ENCODE results near the gene COL4A3.

COL4A3 gene

DNA sequence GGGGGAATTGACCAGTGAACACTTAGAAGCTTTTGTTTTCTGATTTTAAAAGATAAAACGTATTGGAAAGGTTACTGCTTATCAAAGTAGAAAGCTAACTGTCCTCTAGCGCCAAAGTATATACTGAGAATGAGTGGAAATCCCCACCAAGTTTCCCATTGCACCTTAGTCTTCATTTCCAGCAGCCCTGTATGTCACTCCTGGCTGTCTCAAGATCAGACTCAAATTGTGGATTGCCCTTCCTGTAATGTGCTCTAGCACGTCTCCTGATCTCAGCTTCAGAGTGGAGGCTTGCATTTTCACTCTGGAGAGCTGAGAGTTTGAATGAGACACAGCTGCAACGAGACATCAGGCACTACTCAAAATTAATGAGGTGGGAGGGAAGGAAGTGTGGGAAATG is 187.2 kb downstream of the COL4A3 start:
- TF ChIP-seq FOXP2 (optimal IDR thresholded peaks at IDR 0.05; ENCODE audit: borderline replicate concordance, extremely low read depth, extremely low read length, insufficient read depth) (no peak), POLR2AphosphoS5 (IDR thresholded peaks at IDR 0.05; ENCODE audit: low read depth, low read length) (no peak)
- TF ChIP-seq, protein P1, sequence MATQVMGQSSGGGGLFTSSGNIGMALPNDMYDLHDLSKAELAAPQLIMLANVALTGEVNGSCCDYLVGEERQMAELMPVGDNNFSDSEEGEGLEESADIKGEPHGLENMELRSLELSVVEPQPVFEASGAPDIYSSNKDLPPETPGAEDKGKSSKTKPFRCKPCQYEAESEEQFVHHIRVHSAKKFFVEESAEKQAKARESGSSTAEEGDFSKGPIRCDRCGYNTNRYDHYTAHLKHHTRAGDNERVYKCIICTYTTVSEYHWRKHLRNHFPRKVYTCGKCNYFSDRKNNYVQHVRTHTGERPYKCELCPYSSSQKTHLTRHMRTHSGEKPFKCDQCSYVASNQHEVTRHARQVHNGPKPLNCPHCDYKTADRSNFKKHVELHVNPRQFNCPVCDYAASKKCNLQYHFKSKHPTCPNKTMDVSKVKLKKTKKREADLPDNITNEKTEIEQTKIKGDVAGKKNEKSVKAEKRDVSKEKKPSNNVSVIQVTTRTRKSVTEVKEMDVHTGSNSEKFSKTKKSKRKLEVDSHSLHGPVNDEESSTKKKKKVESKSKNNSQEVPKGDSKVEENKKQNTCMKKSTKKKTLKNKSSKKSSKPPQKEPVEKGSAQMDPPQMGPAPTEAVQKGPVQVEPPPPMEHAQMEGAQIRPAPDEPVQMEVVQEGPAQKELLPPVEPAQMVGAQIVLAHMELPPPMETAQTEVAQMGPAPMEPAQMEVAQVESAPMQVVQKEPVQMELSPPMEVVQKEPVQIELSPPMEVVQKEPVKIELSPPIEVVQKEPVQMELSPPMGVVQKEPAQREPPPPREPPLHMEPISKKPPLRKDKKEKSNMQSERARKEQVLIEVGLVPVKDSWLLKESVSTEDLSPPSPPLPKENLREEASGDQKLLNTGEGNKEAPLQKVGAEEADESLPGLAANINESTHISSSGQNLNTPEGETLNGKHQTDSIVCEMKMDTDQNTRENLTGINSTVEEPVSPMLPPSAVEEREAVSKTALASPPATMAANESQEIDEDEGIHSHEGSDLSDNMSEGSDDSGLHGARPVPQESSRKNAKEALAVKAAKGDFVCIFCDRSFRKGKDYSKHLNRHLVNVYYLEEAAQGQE (IDR thresholded peaks at IDR 0.05; ENCODE audit: insufficient read depth in 1 of 2, low read depth in 2 of 2, low read length in 2 of 2) = no peak

DNA sequence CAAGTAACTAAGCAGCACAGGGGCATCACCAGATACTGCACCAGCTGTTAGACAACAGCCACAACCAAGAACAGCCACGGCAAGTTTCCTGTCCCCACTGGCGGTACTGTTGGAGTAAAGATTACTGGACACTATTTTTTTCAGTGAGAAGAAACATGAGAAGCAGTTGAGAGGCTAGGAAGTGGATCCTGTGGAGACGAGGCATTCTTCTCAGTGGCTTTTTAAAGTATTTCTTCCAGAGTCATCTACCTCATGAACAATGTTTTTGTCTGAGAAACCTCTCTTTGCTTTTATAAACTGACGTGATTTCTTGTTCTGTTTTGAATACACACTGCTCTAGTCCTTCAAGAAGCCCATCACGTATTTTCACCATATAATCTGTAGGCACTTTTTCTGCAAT is 195.9 kb downstream of the COL4A3 start:
- TF ChIP-seq TAF1 (IDR thresholded peaks at IDR 0.05; ENCODE audit: borderline replicate concordance, insufficient read depth, low read length) (no peak), FOXP2 (optimal IDR thresholded peaks at IDR 0.05; ENCODE audit: borderline replicate concordance, extremely low read depth, extremely low read length, insufficient read depth) (no peak), POLR2AphosphoS5 (IDR thresholded peaks at IDR 0.05; ENCODE audit: low read depth, low read length) (no peak), SIN3A (IDR thresholded peaks at IDR 0.05; ENCODE audit: borderline replicate concordance, insufficient read depth, low read length) (no peak)
- TF ChIP-seq, protein P1 (IDR thresholded peaks at IDR 0.05; ENCODE audit: insufficient read depth in 1 of 2, low read depth in 2 of 2, low read length in 2 of 2) = no peak

DNA sequence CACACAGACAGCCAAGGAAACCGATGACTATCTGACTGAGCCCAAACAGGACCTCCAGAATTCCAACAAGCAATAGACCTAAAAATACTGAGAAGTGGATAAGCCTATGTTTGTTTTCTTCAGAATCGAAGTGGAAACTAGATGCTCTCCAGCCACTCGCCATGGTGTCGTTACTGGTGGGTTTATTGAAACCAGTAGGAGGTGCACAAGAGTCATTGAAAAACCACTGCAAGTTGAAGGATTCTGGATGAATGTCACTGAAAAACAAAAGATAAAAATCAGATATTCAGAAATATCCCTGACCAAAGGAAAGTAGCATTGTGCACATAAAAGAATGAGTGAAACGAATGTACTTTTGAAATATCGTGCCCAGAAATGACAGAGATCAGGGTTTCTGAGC is 199.3 kb downstream of the COL4A3 start:
- TF ChIP-seq TAF1 (IDR thresholded peaks at IDR 0.05; ENCODE audit: borderline replicate concordance, insufficient read depth, low read length) (no peak), SIN3A (IDR thresholded peaks at IDR 0.05; ENCODE audit: borderline replicate concordance, insufficient read depth, low read length) (no peak), FOXP2 (optimal IDR thresholded peaks at IDR 0.05; ENCODE audit: borderline replicate concordance, extremely low read depth, extremely low read length, insufficient read depth) (no peak), POLR2AphosphoS5 (IDR thresholded peaks at IDR 0.05; ENCODE audit: low read depth, low read length) (no peak)
- TF ChIP-seq, protein P1 (IDR thresholded peaks at IDR 0.05; ENCODE audit: insufficient read depth in 1 of 2, low read depth in 2 of 2, low read length in 2 of 2) = no peak

Data from PFSK-1 (cell line).